ENCODE measurements around the gene ITGA2B. TPM values are rescaled to one million over a fixed set of nuclear protein-coding genes. Genes with fewer than 3 reads are reported as not detected.

Gene ITGA2B
- total RNA-seq, 1 experiment from 2014 or later: 3.1 TPM

- H3K4me2 ChIP-seq (ENCODE audit: low read length): peak within 1 kb of the TSS; percentile 94
- intact Hi-C loops (cut with micrococcal nuclease): loop anchor here (1.0 kb wide), 2 partner anchors 102 to 106 kb away; no protein-coding TSS in a partner anchor
- TF ChIP-seq EZH2phosphoT487 (IDR thresholded peaks at IDR 0.05; ENCODE audit: borderline replicate concordance, low read length): no peak
- TF ChIP-seq, protein P1, sequence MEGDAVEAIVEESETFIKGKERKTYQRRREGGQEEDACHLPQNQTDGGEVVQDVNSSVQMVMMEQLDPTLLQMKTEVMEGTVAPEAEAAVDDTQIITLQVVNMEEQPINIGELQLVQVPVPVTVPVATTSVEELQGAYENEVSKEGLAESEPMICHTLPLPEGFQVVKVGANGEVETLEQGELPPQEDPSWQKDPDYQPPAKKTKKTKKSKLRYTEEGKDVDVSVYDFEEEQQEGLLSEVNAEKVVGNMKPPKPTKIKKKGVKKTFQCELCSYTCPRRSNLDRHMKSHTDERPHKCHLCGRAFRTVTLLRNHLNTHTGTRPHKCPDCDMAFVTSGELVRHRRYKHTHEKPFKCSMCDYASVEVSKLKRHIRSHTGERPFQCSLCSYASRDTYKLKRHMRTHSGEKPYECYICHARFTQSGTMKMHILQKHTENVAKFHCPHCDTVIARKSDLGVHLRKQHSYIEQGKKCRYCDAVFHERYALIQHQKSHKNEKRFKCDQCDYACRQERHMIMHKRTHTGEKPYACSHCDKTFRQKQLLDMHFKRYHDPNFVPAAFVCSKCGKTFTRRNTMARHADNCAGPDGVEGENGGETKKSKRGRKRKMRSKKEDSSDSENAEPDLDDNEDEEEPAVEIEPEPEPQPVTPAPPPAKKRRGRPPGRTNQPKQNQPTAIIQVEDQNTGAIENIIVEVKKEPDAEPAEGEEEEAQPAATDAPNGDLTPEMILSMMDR (conservative IDR thresholded peaks at IDR 0.05; ENCODE audit: low read depth, low read length): no peak
- no peak for TF ChIP-seq EZH2 (IDR thresholded peaks at IDR 0.05; ENCODE audit: low read length, unreplicated experiment)
- H4K20me1 ChIP-seq (ENCODE audit: low read length): 0 out of 2 replicates have a peak, but pooled peaks cover 6% of the 10 kb centered on the region
- H3K79me2 ChIP-seq (ENCODE audit: low read length): peaks cover 41% of the 10 kb centered on the region
- H3K9ac ChIP-seq (ENCODE audit: low read length): peak within 1 kb of the TSS; percentile 98
- POLR2A ChIA-PET (ENCODE audit: unreplicated experiment): no interaction called here
- H3K4me1 ChIP-seq (ENCODE audit: insufficient read depth, low read length): peaks cover 8% of the 10 kb centered on the region; the same call in 1 of the 2 replicates
- DNase-seq: peak; percentile 98
- peak; percentile 74 for ATAC-seq
- no TSS peak for BruUV-seq (replicated peaks)
- CTCF ChIA-PET: interaction anchor here (0.5 to 1.0 kb wide), 4 partner anchors 39 to 116 kb away, joined by 3 to 4 read pairs (median 4); partner anchors contain the start of gene FAM171A2
- peak within 1 kb of the TSS; percentile 81 for H3K4me3 ChIP-seq (ENCODE audit: low read length)
- peak within 1 kb of the TSS; percentile 66 for H2AFZ ChIP-seq (ENCODE audit: low read length)
- peaks cover 27% of the 10 kb centered on the region for H3K36me3 ChIP-seq (ENCODE audit: low read depth, low read length)
- no peaks in the 10 kb centered on the region for H3K9me2 ChIP-seq (replicated peaks; ENCODE audit: low read length)
- no peaks in the 10 kb centered on the region for H3K9me3 ChIP-seq (ENCODE audit: low read length)
- no peaks in the 10 kb centered on the region for H3F3A ChIP-seq (ENCODE audit: low read length, unreplicated experiment)
- H3K27me3 ChIP-seq (ENCODE audit: low read length): no peaks in the 10 kb centered on the region
- H3K27ac ChIP-seq (ENCODE audit: low read length): peak within 1 kb of the TSS; percentile 51
These were observed 64.7 kb downstream of the ITGA2B start, which contains the start of gene SLC25A39 for GRCh38 chr17:44324571-44325275. Gene SLC25A39, minus strand, starts transcription at chr17:44324823. Its CDS starts 1,261 bp downstream, at chr17:44323562.

DNA sequence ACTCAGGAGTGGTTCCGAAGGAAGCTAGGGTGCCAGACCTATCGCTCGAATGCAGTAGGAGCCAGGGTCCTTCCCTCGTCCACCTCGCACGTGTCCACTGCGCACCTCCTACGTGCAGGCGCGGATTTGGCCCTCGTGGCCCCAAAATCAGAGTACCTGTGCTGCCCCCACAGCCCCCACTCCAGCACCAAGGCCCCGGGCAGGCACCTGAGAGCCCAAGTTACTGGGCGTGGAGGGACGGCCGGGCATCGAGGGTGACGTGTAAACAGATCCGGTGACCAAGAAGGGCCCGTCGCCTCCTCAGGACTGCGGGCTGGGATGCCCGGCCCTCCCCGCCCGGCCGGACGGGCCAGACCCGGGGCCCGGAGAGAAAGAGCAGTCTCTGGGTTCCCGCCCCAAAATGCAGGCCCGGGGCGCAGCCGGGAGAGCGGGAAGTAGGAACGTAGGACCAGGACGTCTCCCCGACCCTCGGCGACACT, 65.3 kb downstream of the ITGA2B start:
- Histone ChIP-seq H3K27me3 (ENCODE audit: low read length) (no peaks in the 10 kb centered on the region), H4K20me1 (ENCODE audit: low read length) (0 out of 2 replicates have a peak, but pooled peaks cover 6% of the 10 kb centered on the region), H2AFZ (ENCODE audit: low read length) (peak overlapping the region; percentile 34), H3K4me1 (ENCODE audit: insufficient read depth, low read length) (peaks cover 8% of the 10 kb centered on the region; the same call in 1 of the 2 replicates), H3F3A (ENCODE audit: low read length, unreplicated experiment) (no peaks in the 10 kb centered on the region), H3K4me2 (ENCODE audit: low read length) (peak overlapping the region; percentile 94), H3K4me3 (ENCODE audit: low read length) (peak overlapping the region; percentile 81), H3K36me3 (ENCODE audit: low read depth, low read length) (peaks cover 31% of the 10 kb centered on the region), H3K27ac (ENCODE audit: low read length) (peak overlapping the region; percentile 51), H3K9ac (ENCODE audit: low read length) (peak overlapping the region; percentile 98), H3K79me2 (ENCODE audit: low read length) (peaks cover 41% of the 10 kb centered on the region), H3K9me3 (ENCODE audit: low read length) (no peaks in the 10 kb centered on the region), H3K9me2 (replicated peaks; ENCODE audit: low read length) (no peaks in the 10 kb centered on the region)
- intact Hi-C loops (cut with micrococcal nuclease): loop anchor here (1.0 kb wide), 2 partner anchors 102 to 106 kb away; no protein-coding TSS in a partner anchor
- POLR2A ChIA-PET (ENCODE audit: unreplicated experiment): no interaction called here
- CTCF ChIA-PET: interaction anchor here (0.6 to 1.0 kb wide), 2 partner anchors 104 to 110 kb away, joined by 4 to 7 read pairs; partner anchors contain the start of gene UBTF
- ATAC-seq: peak; percentile 33
- DNase-seq: peak; percentile 39
- TF ChIP-seq EZH2 (IDR thresholded peaks at IDR 0.05; ENCODE audit: low read length, unreplicated experiment): no peak
- TF ChIP-seq EZH2phosphoT487 (IDR thresholded peaks at IDR 0.05; ENCODE audit: borderline replicate concordance, low read length): no peak
- TF ChIP-seq, protein P1 (conservative IDR thresholded peaks at IDR 0.05; ENCODE audit: low read depth, low read length): no peak
- BruUV-seq (replicated peaks): no TSS peak

Measured in PC-3 (cell line).